ENCODE data around the gene GLYATL1. TPM values are rescaled to one million over a fixed set of nuclear protein-coding genes. Genes with fewer than 3 reads are reported as not detected.

Gene GLYATL1
- total RNA-seq, 1 donor from 2014 or later: 2.0 TPM

- DNase-seq (ENCODE audit: low spot score): no peak
- TF ChIP-seq, protein P1, sequence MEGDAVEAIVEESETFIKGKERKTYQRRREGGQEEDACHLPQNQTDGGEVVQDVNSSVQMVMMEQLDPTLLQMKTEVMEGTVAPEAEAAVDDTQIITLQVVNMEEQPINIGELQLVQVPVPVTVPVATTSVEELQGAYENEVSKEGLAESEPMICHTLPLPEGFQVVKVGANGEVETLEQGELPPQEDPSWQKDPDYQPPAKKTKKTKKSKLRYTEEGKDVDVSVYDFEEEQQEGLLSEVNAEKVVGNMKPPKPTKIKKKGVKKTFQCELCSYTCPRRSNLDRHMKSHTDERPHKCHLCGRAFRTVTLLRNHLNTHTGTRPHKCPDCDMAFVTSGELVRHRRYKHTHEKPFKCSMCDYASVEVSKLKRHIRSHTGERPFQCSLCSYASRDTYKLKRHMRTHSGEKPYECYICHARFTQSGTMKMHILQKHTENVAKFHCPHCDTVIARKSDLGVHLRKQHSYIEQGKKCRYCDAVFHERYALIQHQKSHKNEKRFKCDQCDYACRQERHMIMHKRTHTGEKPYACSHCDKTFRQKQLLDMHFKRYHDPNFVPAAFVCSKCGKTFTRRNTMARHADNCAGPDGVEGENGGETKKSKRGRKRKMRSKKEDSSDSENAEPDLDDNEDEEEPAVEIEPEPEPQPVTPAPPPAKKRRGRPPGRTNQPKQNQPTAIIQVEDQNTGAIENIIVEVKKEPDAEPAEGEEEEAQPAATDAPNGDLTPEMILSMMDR (IDR thresholded peaks at IDR 0.05; ENCODE audit: unreplicated experiment): no peak
- Mint-ChIP-seq H3K36me3 (ENCODE audit: low read depth, unreplicated experiment) (peaks cover 16% of the 10 kb centered on the region), H3K27me3 (ENCODE audit: unreplicated experiment) (no peaks in the 10 kb centered on the region), H3K4me1 (ENCODE audit: unreplicated experiment) (peaks cover 50% of the 10 kb centered on the region), H3K4me3 (ENCODE audit: unreplicated experiment) (no peak overlapping the region), H3K27ac (ENCODE audit: unreplicated experiment) (no peak overlapping the region), H3K9me3 (ENCODE audit: unreplicated experiment) (peaks cover 4% of the 10 kb centered on the region)
These were observed 17.4 kb upstream of the GLYATL1 start for GRCh38 chr11:58921778-58922390.

DNA sequence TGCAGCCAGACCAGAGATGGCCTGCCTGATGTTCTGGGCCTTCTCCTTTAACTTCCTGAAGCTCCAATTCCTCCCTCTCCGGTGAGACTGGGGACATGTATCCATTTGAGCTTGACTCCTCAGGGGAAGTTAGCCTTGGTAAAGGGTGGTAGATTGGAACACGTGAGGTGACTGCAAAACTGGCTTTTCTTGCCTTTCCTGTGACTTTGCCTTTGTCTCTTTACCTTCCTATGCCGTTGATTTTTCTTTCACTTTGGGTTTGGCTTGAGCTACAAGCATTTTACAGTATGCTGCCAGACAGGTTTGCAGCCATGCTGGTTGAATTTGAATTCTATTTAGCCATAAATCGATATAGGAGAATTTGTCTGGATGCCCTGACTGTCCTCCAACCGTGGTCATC is 16.8 kb upstream of the GLYATL1 start:
- Mint-ChIP-seq H3K36me3 (ENCODE audit: low read depth, unreplicated experiment) (peaks cover 10% of the 10 kb centered on the region), H3K4me1 (ENCODE audit: unreplicated experiment) (peaks cover 52% of the 10 kb centered on the region), H3K4me3 (ENCODE audit: unreplicated experiment) (no peak overlapping the region), H3K27me3 (ENCODE audit: unreplicated experiment) (no peaks in the 10 kb centered on the region), H3K9me3 (ENCODE audit: unreplicated experiment) (no peaks in the 10 kb centered on the region), H3K27ac (ENCODE audit: unreplicated experiment) (peak overlapping the region; percentile 21)
- TF ChIP-seq, protein P1 (IDR thresholded peaks at IDR 0.05; ENCODE audit: unreplicated experiment): no peak
- no peak for DNase-seq (ENCODE audit: low spot score)

DNA sequence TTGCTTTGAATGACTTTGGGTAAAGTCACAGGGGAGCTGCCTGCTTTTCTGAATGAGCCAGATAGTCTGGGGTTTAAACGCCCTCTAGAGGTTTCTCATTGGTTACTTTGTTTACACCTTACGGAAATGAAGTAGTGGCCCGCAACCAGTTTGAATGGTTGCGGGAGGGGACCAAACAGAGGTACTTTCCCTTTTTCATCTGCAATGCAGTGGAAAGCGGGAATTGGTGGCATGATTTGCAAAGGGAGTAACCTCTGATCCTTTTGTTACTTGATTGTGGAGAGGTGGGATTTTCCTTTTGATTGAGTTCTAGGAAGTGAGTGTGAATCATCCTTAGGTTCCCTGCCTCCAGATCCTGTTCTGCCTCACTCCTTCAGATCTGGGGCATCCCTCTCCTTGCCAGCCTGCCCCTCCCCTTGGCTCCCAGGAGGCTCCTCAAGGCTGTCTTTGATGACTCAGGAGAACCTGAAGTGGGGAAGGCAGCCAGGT is 15.9 kb upstream of the GLYATL1 start:
- Mint-ChIP-seq H3K27me3 (ENCODE audit: unreplicated experiment) (peaks cover 1% of the 10 kb centered on the region), H3K27ac (ENCODE audit: unreplicated experiment) (peak overlapping the region; percentile 53), H3K4me1 (ENCODE audit: unreplicated experiment) (peaks cover 60% of the 10 kb centered on the region), H3K4me3 (ENCODE audit: unreplicated experiment) (no peak overlapping the region), H3K36me3 (ENCODE audit: low read depth, unreplicated experiment) (peaks cover 6% of the 10 kb centered on the region), H3K9me3 (ENCODE audit: unreplicated experiment) (no peaks in the 10 kb centered on the region)
- TF ChIP-seq, protein P1 (IDR thresholded peaks at IDR 0.05; ENCODE audit: unreplicated experiment): no peak
- DNase-seq (ENCODE audit: low spot score): no peak

GRCh38 chr11:58924230-58924629 is 15.1 kb upstream of the GLYATL1 start:
- Mint-ChIP-seq H3K27me3 (ENCODE audit: unreplicated experiment) (peaks cover 1% of the 10 kb centered on the region), H3K9me3 (ENCODE audit: unreplicated experiment) (no peaks in the 10 kb centered on the region), H3K36me3 (ENCODE audit: low read depth, unreplicated experiment) (peaks cover 3% of the 10 kb centered on the region), H3K4me1 (ENCODE audit: unreplicated experiment) (peaks cover 63% of the 10 kb centered on the region), H3K4me3 (ENCODE audit: unreplicated experiment) (no peak overlapping the region), H3K27ac (ENCODE audit: unreplicated experiment) (peak overlapping the region; percentile 90)
- no peak for DNase-seq (ENCODE audit: low spot score)
- TF ChIP-seq, protein P1 (IDR thresholded peaks at IDR 0.05; ENCODE audit: unreplicated experiment): no peak

DNA sequence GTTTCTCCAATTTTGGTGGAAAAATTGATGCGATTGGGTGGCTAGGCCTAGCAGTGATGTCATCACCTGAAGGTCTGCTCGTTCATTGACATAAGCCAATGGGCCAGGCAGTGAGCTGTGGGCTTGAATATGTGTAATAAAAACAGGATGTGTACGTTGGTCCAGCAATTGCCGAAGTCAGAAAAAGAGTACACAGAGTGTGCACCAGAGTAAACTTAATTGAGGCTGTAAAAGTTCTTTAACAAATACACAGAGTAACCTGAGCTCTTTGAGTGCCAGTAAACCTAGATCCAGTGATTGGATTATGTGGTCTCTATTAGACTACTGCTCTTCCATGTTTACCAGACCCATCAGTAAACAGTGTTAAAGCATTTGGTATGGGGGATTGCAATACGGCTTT is 13.0 kb upstream of the GLYATL1 start:
- H3K4me1 Mint-ChIP-seq (ENCODE audit: unreplicated experiment): peaks cover 54% of the 10 kb centered on the region
- H3K27ac Mint-ChIP-seq (ENCODE audit: unreplicated experiment): peak overlapping the region; percentile 50
- no peaks in the 10 kb centered on the region for H3K36me3 Mint-ChIP-seq (ENCODE audit: low read depth, unreplicated experiment)
- no peak overlapping the region for H3K4me3 Mint-ChIP-seq (ENCODE audit: unreplicated experiment)
- DNase-seq (ENCODE audit: low spot score): no peak
- peaks cover 1% of the 10 kb centered on the region for H3K27me3 Mint-ChIP-seq (ENCODE audit: unreplicated experiment)
- TF ChIP-seq, protein P1 (IDR thresholded peaks at IDR 0.05; ENCODE audit: unreplicated experiment): no peak
- H3K9me3 Mint-ChIP-seq (ENCODE audit: unreplicated experiment): no peaks in the 10 kb centered on the region

Data from endothelial cell (in vitro differentiated cells).